Erythroblast (primary cell): ENCODE data around the gene RHEX.
"Not testable (repeated sequence)": the region's sequence is repeated elsewhere in the genome, so short reads cannot be mapped to it uniquely, and the experiment has no call there.

Source experiments
- DNase-seq, 2 experiments: peaks; one replicate each; lab custom pipeline; 2025; lab: John Stamatoyannopoulos, UW
- GATA1 ChIP-seq: IDR thresholded peaks from 2 replicates; pipeline ENCODE4 v1.6.1; 2011; ENCODE audit warnings: low read depth, mild to moderate bottlenecking, control low read depth, low read length, moderate library complexity
- POLR2A ChIP-seq: IDR thresholded peaks from 2 replicates; pipeline ENCODE4 v1.6.1; 2011; ENCODE audit warnings: mild to moderate bottlenecking, low read length

Gene RHEX

GRCh38 chr1:206058927-206059292, 5.9 kb downstream of the RHEX start:
- DNase-seq: no peak
- TF ChIP-seq POLR2A (no peak), GATA1 (no peak)

DNA sequence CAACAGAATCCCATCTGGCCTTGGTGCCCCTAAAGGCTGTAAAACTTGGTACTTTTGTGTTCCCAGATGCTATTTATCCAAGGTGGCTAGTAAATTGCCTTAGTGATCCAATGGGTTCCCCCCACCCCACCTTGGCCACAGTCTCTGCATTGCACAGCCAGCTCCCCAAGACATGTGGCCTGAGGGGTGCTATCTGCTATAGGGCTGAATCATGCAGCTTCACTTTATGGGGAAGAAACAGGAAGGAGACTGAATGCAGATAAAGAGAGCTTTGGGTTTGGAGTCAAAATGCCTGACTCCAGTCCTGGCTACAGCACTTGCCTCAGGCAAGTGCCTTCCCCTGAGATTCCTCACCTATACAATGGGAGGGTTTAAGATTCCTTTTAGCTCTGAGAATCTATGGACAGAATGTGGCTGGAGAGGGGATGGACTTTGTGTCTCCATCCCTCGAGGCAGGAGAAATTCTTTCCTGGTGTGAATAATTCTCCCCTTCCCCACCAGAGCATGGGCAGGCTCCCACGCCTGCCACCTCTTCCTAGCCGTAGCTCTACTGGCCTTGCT, 6.5 kb downstream of the RHEX start:
- no peak for DNase-seq
- no peak for TF ChIP-seq GATA1
- TF ChIP-seq POLR2A: no peak

DNA sequence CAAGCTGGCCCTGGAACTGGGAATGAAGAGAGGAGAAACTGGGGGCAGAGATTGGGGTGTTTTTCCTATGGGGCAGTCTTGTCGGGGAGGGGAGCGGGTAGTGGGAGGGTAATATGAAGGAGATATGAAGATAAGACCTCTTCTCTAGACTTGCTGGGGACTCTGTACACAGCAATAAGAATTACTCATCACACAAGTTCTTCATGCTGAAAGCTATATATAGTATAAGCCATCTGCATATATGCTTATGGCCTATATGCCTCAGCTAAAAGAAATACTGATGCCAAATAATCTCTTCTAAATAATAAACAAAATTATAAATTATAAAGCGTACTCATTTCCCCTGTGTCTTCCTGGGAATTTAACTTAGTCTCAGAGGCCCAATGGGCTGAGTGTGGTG, 7.9 kb downstream of the RHEX start:
- no peak for TF ChIP-seq GATA1

GRCh38 chr1:206062464-206062863, 9.5 kb downstream of the RHEX start:
- TF ChIP-seq POLR2A (no peak), GATA1 (no peak)
- no peak for DNase-seq

More for the DNA sequence above, 7.9 kb downstream of the RHEX start:
- DNase-seq: no peak

GRCh38 chr1:206064001-206064400, 11.0 kb downstream of the RHEX start:
- not testable (repeated sequence) for DNase-seq

DNA sequence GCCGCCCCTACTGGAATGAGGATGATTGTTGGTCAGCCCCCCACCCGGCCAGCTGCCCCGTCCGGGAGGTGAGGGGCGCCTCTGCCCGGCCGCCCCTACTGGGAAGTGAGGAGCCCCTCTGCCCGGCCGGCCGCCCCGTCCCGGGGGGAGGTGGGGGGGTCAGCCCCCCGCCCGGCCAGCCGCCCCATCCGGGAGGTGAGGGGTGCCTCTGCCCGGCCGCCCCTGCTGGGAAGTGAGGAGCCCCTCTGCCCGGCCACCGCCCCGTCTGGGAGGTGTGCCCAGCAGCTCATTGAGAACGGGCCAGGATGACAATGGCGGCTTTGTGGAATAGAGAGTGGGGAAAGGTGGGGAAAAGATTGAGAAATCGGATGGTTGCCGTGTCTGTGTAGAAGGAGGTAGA, 11.5 kb downstream of the RHEX start:
- not testable (repeated sequence) for DNase-seq

DNA sequence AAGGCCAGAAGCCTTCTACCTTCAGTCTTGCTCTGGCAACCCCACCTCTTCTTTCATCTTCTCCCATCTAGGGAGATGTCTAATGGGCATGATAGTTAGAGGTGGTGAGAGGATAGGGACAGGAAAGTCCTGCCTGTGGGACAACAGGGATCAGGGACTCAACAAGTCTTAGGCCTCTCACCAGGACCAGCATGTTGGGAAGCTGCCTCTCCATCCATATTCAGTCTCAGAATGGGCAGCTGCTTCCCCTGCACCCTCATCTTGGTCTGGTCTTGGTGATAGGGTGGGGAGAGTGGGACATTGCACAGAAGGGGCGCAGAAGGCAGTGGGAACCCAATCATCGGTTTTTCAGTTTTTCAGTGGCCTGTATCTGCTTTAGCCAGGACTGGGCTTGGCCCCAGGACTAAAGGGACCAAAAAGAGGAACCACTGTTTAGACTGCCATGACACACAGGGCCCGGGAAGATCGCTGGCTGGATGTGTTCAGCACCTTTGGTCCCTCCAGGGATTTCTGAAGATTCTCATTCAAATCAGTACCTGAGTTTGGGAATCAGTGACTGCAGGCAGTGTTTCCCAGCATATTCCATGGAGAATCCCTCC, 12.7 kb downstream of the RHEX start:
- no peak for DNase-seq
- no peak for TF ChIP-seq GATA1
- no peak for TF ChIP-seq POLR2A

DNA sequence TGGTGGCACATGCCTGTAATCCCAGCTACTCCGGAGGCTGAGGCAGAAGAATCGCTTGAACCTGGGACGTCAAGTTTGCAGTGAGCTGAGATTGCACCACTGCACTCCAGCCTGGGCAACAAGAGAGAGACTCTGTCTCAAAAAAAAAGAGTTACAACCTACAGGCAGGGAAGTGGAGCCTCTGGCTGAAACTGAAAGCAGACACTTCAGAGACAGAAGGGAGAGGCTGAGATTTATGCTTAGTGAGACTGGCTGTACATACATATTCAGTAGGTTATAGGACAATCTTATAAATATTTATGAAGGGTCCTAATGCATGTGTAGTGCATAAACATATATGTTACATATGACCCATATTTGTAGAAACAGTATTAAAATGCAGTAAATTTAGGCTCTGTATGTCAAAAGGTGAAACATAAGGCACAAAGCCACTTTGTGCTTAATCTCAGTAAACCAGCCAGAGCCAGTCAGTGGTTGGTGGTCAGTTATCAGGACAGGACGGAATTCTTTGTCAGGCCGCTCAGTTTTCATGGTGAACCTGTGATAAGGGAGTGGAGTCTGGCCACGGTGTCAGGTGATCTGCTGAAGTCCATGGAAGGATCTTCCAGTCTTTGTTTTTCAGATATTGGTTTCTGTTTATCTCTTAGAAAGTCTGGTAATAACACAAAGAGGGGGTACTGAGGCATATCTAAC, 13.7 kb downstream of the RHEX start:
- peak in 1 of 2 experiments; percentile 73 for DNase-seq
- TF ChIP-seq GATA1 (no peak), POLR2A (no peak)

DNA sequence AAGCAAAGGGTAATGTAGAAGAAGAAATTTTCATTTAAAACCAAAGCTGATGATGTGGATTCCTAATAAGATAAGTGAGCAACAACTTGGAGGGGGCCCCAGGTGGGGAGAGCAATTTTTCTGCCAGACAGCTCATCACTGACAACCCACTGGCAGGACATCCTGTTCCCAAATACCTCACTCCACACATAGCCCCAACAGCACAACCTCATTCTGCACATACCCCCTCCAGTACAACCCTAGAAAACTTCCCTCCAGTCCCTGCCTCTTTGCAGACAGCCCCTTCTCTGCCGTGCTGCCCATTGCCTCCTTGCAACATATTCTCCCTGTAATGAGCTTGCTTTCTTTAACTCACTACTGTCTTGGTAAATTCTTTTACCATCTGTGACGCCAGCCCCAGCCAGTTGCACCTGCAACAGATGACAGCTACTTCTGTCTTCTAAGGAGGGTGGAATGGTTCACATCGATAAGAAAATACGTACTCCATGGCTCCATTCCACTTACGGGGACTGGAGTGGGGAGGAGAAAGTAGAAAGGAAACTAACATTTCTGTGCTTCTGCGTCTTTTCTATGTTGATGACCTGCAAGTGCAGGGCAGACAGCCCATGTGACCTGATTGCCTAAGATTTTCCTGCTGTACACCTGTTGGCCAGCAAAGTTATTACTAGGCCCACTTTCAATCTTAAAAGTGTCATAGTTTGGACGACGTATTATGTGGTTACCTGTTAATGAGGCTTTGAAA, 14.7 kb downstream of the RHEX start:
- TF ChIP-seq GATA1 (no peak), POLR2A (no peak)

GRCh38 chr1:206068314-206068713, 15.3 kb downstream of the RHEX start:
- no peak for TF ChIP-seq GATA1
- no peak for TF ChIP-seq POLR2A
- no peak for DNase-seq

More for the DNA sequence above, 14.7 kb downstream of the RHEX start:
- DNase-seq: peak in 1 of 2 experiments; percentile 39

DNA sequence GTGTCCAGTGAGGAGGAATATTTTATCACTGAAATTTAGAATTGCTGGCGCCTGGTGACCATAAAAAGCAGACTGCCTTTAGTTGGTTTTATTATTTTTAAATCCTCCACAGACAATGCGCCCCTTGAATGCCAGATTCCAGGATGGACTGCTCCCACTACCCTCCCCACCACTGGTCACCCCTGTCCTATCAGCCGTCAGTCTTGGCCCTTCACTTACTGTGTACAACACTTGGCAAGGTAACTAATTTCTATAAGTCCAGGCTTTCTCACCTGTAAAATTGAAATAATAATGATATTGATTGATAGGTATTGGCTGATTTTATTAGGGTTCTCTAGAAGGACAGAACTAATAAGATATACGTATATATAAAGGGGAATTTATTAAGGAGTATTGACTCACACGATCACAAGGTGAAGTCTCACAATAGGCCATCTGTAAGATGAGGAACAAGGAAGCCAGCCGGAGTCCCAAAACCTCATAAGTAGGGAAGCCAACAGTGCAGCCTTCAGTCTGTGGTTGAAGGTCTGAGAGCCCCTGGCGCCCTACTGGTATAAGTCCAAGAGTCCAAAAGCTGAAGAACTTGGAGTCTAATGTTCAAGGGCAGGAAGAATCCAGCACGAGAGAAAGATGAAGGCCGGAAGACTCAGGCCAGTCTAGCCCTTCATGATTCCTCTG, 17.8 kb downstream of the RHEX start:
- TF ChIP-seq POLR2A (no peak), GATA1 (no peak)
- no peak for DNase-seq

DNA sequence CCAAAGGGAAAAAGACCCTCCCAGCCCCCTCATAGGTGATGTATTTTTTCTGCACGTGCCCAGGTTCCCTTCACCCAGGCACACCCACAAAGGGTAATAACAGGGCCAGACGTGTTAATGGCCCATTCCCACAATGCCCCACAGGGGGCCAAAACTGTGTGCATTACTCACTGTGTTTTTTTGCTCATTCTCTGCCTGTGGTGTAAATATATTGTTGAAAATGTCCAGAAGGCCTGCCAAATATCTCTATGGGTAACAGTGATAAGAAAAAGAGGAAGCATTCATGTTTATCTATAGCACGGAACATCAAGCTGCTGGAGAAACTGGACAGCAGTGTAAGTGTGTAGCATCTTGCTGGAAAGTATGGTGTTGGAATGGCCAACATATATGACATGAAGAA, 21.9 kb downstream of the RHEX start:
- DNase-seq: peak; percentile 59 to 87
- TF ChIP-seq POLR2A: no peak

GRCh38 chr1:206075786-206076755, 23.1 kb downstream of the RHEX start:
- TF ChIP-seq GATA1 (no peak), POLR2A (no peak)
- no peak for DNase-seq
